ENCODE results near the gene LRRN2.
"Not testable (repeated sequence)": the region's sequence is repeated elsewhere in the genome, so short reads cannot be mapped to it uniquely, and the experiment has no call there.

Gene LRRN2

DNA sequence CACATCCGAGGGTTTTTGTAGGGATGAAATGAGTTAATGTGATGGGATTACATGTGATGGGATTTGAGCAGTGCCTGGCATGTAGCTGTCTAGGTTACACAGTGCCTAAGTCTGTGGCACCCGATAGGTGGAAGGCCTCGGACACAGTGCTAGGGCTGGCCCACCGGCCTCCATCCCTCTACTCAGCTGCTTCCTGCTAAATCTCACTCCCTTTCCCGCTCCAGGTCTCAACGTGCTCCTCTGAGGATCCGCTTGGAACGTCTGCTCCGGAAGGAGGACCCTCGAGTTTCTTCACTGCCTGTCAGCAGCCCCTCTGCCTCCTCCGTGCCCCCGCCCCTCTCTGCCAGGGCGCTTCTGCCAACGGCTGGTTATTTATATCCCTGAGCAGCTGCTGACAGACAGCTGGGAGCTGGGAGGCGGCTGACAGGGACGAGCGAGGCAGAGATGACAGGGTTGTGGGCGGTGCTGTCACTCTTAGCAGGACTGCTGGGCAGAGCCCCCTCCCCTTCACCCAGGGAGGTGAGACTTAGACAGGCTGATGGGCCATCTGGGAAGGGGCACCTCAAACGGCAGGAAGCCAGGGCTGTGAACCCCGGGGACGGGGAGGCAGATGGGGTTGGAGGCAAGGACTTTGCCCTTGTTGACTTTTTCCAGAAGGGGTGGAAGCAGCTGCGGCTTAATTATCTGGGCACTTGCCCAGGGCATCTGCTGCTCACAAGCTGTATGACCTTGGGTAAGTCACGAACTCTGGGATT lies 26.6 kb upstream of the LRRN2 start:
- DNase-seq: peak; percentile 97

DNA sequence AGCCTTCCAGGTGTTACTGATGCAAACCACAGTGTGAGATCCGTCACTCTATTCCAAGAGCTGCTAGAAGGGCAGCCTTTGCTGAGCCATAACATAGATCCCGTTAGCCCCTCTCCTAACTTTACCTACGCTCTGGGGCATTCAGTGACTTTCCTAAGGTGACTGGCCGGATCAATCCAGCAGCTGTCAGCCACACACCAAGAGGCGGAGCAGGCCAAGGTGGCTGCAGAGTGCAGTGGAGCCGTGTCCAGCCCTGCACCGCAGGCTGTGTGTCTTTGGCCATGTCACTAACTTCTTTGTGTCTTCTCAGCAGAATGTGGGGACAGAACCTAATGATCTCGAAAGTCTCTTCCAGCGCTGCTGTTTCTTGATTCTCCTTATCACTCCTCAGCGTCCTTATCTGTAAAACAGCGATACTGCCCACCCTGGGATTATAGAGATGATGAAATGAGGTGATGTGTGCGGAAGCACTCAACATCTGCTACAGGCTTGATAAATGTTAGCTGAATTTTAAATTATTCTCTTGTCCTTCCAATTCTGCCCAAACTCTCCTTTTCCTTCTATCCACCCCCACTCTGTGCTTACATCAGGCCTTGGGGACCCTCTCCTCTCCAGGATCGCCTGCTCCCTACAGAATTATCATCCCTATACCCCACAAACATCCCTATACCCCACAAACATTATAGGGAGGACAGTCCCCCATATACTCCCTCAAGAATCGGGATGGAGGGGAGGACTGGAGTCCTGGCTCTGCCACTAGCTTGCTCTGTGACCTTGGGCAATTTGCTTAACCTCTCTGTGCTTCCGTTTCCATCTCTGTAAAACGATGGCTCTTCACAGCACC lies 25.8 kb upstream of the LRRN2 start:
- DNase-seq: peak; percentile 72

DNA sequence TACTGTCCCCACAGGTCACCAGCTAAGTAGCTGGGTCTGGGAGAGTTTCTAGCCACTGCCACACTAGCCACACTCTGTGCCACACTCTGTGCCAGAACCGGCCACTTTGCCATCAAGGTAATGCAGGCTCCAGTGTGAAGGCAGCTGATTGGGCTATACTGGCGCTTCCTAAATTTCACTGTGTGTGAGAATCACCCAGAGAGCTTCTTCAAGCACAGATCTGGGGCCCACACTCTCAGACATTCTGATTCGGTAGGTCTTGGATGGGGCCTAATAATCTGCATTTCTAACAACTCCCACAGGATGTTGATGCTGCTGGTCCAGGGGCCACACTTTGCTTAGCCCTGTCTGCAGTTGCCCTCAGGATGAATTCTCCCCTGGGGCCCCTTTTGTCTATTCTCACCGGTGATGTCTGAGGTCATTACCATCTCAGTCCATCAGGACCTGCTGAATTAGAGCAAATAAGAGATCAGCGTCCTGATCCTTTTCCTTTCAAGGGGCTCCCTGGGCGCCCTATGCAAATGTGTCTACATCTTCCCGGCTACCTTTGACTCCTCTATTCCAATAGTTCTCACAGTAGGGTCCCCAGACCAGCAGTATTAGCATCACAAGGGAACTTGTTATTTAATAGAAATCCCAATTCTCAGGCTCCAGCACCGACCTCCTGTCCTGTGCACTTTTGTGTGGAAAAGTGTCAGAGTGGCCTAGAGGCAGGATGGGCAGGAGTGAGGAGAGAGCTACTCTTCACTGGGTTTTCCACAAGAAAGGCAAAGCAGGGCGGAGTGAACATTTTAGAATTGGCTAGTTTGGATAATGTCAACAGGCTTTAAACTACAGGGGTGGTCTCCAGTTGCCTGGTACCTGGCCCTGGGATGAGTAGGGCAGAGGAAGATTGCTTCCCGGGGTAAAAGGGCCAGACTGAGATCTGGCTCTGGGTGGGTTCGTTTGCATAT lies 24.7 kb upstream of the LRRN2 start:
- peak; percentile 38 for DNase-seq

DNA sequence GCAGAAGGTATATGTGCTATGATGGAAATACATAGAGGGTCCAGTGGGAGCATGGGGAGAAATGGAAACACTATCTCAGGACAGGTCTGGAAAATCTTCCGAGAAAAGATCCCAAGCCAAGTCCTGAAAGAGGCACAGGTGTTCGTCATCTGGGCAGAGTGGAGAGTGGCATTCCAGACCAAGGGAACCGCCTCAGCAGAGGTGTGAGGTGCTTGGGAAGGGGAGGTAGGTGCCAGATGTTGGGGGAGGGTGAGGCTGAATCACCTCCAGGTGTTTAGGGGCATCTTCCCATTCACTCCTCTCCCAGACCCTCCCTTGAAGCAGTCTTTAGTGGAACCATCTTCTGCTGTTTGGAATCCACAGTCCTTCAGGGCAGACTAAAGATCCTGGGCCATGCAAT lies 23.5 kb upstream of the LRRN2 start:
- no peak for DNase-seq

DNA sequence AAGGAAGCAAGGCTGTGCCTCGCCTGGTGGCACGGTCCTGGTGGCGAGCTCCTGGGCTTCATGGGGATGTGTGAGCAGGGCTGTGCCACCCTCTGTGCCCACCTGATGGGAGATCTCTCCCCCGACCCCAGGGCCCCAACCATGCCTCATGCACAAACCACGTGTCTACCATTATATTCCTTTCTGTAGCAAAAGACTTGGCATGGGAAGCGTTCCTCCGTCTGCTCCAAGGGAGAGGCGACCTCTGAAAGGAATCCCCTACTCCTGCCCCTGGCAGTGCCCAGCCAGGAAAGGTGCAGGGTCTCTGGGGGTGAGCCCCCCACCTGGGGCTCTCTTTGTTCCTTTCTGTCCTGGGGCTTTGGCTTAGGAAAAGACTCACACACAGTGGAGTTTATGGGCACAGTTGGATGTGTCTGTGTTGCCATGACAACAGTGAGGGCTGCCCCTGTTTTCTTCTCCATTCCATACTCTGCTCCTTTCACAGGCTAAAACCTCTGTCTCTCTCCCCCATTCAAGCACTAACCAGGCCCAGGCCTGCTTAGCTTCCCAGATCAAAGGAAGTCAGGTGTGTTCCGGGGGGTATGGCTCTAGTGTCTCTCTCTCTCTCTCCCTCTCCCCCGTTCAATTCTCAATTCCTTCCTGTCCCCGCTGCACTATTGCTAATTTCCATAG lies 21.4 kb upstream of the LRRN2 start:
- peak; percentile 56 for DNase-seq

DNA sequence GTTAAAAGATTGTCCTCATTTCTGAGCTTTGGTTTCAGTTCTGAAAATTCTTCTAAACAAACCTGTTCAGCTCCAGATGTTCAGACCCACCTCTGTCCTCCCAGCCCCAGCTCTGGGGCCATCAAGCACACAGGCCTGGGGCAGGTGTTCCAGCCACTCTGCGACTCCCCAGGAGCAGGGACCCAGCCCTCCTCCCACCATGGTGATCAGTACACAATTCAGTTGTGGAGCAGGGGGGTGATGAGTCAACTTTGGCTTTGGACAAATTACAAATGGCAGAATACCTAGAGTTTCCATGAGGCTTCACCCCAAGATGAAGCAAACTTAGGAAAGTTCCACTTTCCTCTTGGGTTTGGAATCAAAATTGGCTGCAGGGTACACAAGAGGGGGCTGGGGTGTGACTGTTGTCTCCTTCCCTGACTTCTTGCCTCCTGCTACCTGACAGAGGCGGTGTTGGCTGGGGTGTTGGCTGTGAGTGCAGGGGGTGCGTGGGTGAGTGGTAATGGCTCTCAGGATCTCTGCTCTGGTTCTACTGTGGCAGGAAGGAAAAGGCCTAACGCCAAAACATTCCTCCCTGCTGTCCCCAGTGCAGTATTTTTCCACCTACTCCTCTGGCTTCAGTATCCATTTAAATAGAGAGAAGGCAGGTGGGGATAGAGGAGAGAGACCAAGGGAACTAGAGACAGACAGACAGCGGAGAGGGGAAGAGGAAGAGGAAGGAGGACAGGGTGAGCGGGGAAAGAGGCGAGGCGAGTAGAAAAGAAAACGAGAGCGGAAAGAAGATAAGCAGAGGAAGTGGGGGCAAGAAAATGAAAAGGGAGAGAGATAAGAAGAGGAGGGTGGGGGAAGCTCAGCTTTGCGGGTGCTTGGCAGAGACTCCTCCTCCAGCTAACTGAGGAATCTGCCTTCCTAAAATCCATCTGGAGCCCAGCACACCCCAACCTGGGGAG lies 20.6 kb upstream of the LRRN2 start:
- DNase-seq: no peak

DNA sequence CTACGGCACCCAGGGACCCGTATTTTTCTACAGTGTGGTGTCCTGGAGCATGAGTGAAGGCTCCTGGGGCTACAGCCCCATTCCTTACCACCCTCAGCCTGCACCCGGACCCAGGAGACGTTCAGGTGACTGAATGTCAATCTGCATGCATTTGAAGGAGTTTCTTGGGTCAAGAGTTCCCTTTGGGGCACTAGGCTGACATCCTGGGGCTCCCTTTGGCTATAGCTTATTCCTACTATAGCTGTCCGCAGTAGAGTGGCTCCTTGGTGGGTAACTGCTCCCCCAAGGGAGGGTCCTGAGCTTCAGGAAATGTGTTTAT lies 19.9 kb upstream of the LRRN2 start:
- no peak for DNase-seq

DNA sequence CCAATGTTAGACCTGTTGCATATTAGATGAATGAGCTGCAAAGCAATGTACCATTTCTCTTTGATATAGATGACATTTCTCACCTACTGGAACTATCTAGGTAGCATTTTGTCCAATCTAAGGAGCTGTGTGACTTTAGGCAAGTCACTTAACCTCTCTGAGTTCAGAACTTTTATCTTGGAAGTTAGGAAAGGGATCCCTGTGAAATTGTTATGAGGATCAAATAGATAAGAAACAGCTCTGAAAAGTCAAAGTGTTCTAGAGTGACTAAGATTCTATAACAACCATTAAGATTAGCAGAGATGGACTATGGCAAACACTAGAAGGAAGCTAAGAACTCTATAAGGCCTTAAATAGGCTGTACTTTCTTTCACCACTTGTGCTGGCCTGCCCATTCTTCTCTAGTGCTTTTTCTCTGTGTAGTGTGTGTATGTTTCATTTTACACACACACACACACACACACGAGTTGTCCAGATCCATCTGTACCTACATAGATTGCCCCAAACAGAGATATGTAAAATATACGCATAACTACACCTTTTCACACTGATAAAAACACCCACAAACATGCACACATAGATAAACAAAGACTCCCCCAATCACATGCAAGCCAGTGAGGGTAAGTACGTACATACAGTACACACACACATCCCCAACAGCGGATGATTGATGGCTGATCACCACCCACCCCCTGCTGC lies 19.4 kb upstream of the LRRN2 start:
- DNase-seq: no peak

DNA sequence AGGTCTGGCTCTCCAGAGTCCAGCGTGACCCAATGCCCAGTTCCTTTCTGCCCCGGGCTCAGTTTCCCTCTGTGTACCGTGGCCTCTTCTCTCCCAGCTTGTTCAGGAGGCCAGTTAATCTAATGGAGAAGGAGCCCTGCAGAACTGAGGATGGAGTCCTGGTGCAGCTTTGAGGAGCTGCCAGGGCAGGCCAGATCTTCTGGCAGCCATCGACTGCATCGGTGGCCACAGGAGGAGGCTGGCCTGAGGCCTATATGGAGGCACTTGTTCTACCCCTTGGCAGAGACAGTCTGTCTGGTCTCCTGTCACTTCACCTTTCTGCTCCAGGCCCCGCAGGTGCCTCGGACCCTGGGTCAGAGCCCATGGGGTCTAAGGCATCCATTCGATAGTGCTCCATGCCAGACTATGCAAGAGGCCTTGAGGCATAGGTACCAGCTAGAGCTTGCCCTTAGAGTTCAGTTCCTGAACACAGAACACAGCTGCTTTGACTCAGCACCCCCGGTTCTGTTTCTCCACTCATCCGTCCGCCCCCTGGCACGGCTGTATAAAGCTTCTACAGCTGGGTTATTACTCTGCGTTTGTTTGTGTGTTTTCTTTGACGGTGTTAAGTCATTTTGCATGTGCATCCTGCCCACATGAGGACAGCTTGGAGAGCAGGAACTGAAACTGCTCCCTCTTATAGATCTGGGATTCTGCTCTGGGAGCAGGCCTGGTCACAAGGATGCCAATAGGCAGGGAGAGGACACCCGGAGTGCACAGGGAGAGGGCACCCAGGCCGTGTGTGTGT lies 18.5 kb upstream of the LRRN2 start:
- no peak for DNase-seq

DNA sequence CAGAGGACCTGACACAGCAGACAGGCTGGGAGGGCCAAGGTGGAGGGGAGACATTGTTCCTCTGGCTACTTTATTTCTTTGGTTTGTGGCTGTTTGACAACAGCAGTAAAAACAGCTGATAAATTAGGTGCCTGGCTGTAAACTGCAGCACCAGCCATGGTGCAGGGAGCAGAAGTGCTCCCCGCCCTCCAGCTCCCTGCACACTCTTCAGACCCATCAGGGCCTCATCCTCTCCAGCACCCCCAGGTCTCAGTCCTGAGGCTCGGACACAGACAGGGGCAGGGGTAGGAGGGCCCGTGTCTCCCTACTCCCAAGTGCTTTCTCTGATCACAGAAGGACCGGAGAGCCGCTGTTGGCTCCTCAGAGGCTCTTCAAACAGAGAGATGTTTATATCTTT lies 17.7 kb upstream of the LRRN2 start:
- DNase-seq: no peak

DNA sequence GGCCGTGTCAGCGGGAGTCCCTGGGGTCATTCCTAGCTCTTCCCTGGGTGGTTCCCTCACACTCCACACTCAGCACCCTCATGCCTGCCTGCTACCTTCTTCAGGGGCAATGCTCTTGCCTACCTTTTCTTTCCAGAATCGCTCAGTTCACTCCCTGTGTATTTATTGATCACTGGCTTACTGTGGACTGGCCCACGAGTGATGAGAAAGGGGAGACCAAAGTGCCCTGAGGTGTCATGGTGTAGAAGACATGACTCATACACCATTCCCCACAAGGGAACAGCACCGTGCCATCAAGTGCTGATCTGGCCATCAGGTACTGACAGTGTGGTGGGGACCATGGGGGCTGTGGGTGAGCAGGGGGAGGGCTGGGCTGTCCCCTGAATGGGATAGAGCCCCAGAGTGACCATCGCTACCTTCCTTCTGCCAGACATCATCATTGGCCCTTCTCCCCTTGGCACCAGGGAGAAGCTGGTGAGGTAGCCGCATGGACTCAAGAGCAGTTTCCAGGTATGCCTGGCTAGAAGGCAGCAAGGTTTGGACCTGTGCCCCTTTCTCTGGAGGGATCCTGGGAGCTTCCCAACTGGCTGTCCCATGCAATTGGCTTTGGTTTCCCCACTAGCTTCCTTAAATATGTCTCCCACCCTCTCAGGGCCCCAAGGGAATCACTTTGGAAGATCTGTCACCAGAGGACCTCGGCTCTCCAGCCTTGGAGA lies 17.2 kb upstream of the LRRN2 start:
- DNase-seq: no peak

DNA sequence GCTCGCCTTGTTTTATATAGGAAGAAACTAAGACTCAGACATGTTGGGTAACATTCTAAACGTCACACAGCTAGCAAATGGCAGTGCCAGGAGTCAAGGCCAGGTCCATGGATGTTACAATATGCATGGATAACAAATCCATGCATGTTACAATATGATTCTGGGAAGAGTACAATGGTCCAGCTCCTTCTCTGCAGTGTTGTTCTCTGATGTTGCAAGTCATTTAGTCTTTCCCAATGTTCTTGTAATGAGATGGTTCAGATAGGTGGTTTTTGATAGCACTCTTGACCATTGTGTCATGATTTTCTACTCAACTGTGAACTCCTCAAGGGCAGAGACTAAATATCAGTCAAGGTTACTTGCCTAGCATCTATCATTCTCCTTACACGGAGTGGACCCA lies 15.7 kb upstream of the LRRN2 start:
- no peak for DNase-seq

DNA sequence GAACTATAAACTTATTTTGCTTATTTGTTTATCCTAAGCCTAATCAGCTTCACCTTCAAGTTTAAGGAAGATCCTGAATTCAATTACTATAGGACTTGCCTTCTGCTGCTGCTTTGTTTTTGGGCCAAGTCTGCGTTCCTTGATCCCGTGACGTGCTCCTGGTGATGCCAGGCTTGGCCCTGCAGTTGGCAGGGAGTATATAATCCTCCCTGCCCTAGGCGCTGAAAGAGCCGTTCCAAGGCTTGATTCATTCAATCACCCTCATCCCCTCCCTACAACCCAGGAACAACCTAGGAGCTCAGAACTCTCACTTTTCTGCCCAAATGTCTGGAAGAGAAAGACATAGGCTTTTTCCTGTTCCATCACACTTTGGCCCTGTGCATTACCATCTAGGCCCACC lies 12.4 kb upstream of the LRRN2 start:
- peak; percentile 95 for DNase-seq

DNA sequence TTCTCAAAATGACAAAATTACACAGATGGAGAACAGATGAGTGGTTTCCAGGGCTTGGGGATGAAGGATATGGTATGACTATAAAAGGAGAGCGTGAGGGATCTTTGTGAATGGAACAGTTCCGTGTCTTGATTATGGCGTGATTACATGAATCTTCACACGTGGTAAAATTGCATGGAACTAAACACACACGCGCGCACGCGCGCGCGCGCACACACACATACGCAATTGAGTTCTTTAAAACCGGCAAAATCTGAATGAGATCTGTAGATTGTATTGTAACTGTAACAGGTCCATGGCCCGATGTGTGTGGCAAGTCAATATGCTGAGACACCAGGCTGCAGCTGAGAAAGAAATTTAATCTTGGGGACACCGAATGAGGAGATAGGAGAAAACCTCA lies 11.1 kb upstream of the LRRN2 start:
- DNase-seq: no peak

DNA sequence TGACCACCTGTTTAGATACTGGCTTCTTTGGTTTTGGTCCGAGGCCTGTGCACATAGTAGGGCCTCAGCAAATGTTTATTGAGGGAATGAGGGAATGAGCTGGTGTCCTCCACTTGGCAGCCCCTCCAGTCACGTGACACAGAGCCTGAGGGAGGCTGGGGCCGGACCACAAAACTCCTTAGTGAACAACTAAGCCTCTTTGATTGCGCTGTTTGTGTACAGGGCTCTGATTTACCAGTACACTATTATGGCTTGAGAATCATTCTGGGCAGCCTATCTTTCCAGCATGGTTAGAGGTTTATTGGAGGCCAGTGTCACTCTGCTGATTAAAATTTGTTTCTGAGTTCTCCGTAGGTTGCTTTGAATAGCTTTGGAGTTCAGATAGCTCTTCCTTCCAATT lies 10.2 kb upstream of the LRRN2 start:
- DNase-seq: peak; percentile 52

DNA sequence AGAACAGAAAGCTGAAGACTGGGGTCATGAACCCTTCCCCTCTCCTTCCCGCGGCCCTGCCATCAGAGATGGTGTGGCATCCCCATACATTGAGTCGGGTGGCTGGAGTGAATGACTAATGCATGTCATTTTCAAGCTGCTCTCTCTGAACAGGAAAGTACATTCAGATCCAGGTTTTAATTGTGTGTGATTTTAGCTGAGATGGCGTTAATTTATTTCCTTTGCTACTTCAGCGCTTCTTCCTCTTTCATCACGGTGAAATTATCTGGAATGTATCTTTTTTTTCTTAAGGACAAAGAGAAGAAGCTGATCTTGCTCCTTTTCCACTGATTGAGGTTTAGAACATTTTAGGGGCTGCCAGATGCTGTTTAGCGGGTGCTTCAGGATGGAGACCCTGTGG lies 8.6 kb upstream of the LRRN2 start:
- no peak for DNase-seq

DNA sequence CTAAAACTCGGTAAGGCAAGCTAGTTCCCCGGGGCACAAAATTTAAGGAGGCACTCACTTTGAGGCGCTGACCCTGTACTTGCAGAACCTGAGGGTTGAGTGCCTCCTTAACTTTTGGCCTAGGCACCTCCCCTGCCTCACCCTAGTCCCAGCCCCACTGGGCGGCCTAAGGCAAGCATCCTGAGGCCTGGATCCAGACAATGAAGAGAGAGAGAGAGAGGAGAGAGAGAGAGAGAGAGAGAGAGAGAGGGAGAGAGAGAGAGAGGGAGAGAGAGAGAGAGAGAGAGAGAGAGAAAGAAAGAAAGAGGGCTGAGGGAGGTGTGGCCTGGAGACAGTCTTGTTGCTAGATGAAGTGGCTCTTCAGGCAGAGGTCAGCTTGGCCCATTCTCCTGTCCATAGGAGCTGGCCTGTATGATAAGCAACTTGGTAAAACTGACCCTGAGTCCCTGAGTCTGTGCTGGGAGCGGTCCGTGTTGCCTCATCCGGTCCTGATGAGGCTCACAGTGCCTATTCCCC lies 7.4 kb upstream of the LRRN2 start:
- no peak for DNase-seq

DNA sequence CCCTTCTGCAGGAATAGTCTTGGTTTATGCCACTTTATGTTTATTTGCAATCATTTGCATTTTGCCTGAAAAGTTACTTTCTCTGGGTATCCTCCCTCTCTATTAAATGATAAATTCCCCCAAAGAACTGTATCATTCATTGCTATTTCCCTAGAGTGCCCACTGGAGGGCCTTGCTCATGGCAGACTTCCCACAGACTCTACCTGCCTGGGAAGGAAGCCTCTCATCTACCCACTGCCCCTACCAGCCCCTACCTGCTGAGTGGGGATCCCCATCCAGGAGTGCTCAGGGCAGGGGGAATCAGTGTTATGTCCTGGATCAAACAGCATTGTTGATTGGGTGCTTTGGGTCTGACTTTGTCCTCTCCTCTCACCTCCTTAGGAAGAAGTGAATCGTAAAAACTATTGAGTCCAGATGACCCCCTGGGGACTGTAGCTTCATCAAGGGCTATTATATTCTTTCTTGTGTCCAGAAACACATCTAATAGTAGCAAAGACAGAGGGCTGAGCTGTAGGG lies 6.8 kb upstream of the LRRN2 start:
- DNase-seq: peak; percentile 48

DNA sequence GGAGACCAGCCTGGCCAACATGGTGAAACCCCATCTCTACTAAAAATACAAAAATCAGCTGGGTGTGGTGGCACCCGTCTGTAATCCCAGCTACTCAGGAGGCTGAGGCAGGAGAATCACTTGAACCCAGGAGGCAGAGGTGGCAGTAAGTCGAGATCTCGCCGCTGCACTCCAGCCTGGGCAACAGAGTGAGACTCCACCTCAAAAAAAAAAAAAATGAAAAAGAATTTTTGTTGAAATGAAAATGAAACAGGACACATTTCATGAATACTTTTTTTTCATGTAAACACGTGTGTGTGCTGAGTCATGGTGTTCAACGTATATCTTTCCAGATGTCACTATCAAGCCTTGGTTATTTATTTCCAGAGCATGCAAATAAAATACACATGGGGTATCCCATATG lies 5.8 kb upstream of the LRRN2 start:
- not testable (repeated sequence) for DNase-seq
